Loucy (cell line): ENCODE measurements around the gene REEP6.

Experiments used
- H2AFZ ChIP-seq: fragments of 200-600 bp; sonication (generic); 2 replicates; pipeline ENCODE4 v1.6.0; 2016; ENCODE audit warnings: antibody characterized with exemption, mild to moderate bottlenecking, low read length, moderate library complexity
- H3F3A ChIP-seq: fragments of 200-600 bp; 2 replicates; pipeline ENCODE4 v1.6.0; 2016; ENCODE audit warnings: antibody characterized with exemption, low read depth, mild to moderate bottlenecking
- H3K27me3 ChIP-seq: fragments of 200-600 bp; sonication (generic); 2 replicates; pipeline ENCODE4 v1.6.1; 2014; ENCODE audit warnings: low read length, mild to moderate bottlenecking; ENCODE audit not compliant: insufficient read depth, poor library complexity, severe bottlenecking
- H3K36me3 ChIP-seq: fragments of 200-600 bp; sonication (generic); 2 replicates; pipeline ENCODE4 v1.6.1; 2016; ENCODE audit warnings: low read length; ENCODE audit not compliant: insufficient read depth
- H3K4me1 ChIP-seq: fragments of 200-600 bp; sonication (generic); 2 replicates; pipeline ENCODE4 v1.5.1; 2014; ENCODE audit warnings: low read length, mild to moderate bottlenecking; ENCODE audit not compliant: insufficient read depth, poor library complexity, severe bottlenecking
- H3K4me2 ChIP-seq: fragments of 200-600 bp; sonication (generic); 2 replicates; pipeline ENCODE4 v1.6.0; 2014; ENCODE audit warnings: antibody characterized with exemption, low read length, low read depth, mild to moderate bottlenecking; ENCODE audit not compliant: poor library complexity, severe bottlenecking
- H3K4me3 ChIP-seq: fragments of 200-600 bp; sonication (generic); 2 replicates; pipeline ENCODE4 v1.5.1; 2014; ENCODE audit warnings: low read length, mild to moderate bottlenecking, mixed read lengths; ENCODE audit not compliant: poor library complexity, severe bottlenecking
- H3K79me2 ChIP-seq: fragments of 200-600 bp; sonication (generic); 2 replicates; pipeline ENCODE4 v1.6.1; 2014; ENCODE audit warnings: low read length; ENCODE audit not compliant: insufficient read depth
- H3K9ac ChIP-seq: fragments of 200-600 bp; sonication (generic); 2 replicates; pipeline ENCODE4 v1.6.0; 2014; ENCODE audit warnings: mild to moderate bottlenecking, low read depth, low read length, moderate library complexity; ENCODE audit not compliant: poor library complexity, severe bottlenecking
- H3K9me2 ChIP-seq: fragments of 200-600 bp; sonication (generic); replicated peaks from 2 replicates; pipeline ENCODE4 v1.6.1; 2016; ENCODE audit warnings: low read depth, low read length, mixed read lengths
- H3K9me3 ChIP-seq: fragments of 200-600 bp; sonication (generic); 2 replicates; pipeline ENCODE4 v1.6.1; 2014; ENCODE audit warnings: mild to moderate bottlenecking, antibody characterized with exemption, low read length, low read depth; ENCODE audit not compliant: insufficient read depth
- H4K20me1 ChIP-seq: fragments of 200-600 bp; sonication (generic); 2 replicates; pipeline ENCODE4 v1.6.0; 2014; ENCODE audit warnings: antibody characterized with exemption, low read length, mild to moderate bottlenecking; ENCODE audit not compliant: insufficient read depth, poor library complexity, severe bottlenecking
- CTCF ChIP-seq: fragments of 200-600 bp; sonication (generic); conservative IDR thresholded peaks from 2 replicates; pipeline ENCODE4 v1.5.1; 2014; ENCODE audit warnings: mild to moderate bottlenecking, antibody characterized with exemption, low read length
- EZH2phosphoT487 ChIP-seq: fragments of 200-600 bp; IDR thresholded peaks from 2 replicates; pipeline ENCODE4 v1.6.1; 2018; ENCODE audit warnings: antibody characterized with exemption, mild to moderate bottlenecking, moderate library complexity, borderline replicate concordance

REEP6 gene

GRCh38 chr19:1514295-1514661 is 23.3 kb downstream of the REEP6 start:
- Histone ChIP-seq H3K9ac (no peak overlapping the region), H2AFZ (no peak overlapping the region), H3K36me3 (no peaks in the 10 kb centered on the region), H3K4me3 (no peak overlapping the region), H3K4me2 (no peak overlapping the region), H3K9me2 (no peaks in the 10 kb centered on the region), H3F3A (no peaks in the 10 kb centered on the region), H3K79me2 (no peaks in the 10 kb centered on the region), H4K20me1 (no peaks in the 10 kb centered on the region), H3K27me3 (no peaks in the 10 kb centered on the region), H3K9me3 (no peaks in the 10 kb centered on the region), H3K4me1 (no peaks in the 10 kb centered on the region)
- TF ChIP-seq CTCF (no peak), EZH2phosphoT487 (no peak)

GRCh38 chr19:1514986-1515721 is 24.2 kb downstream of the REEP6 start:
- Histone ChIP-seq H3K9me2 (no peaks in the 10 kb centered on the region), H3K79me2 (no peaks in the 10 kb centered on the region), H3K36me3 (no peaks in the 10 kb centered on the region), H3K4me2 (no peak overlapping the region), H3K9ac (no peak overlapping the region), H3K27me3 (no peaks in the 10 kb centered on the region), H3K4me3 (no peak overlapping the region), H3K4me1 (no peaks in the 10 kb centered on the region), H2AFZ (no peak overlapping the region), H3F3A (no peaks in the 10 kb centered on the region), H4K20me1 (no peaks in the 10 kb centered on the region), H3K9me3 (no peaks in the 10 kb centered on the region)
- TF ChIP-seq CTCF (no peak), EZH2phosphoT487 (no peak)

- Histone ChIP-seq H3K79me2 (no peaks in the 10 kb centered on the region), H3K4me3 (no peak overlapping the region)
Measured at GRCh38 chr19:1516395-1516753, 25.4 kb downstream of the REEP6 start.

More at GRCh38 chr19:1516395-1516753, 25.4 kb downstream of the REEP6 start:
- H2AFZ ChIP-seq = no peak overlapping the region
- H4K20me1 ChIP-seq = no peaks in the 10 kb centered on the region
- no peak overlapping the region for H3K4me2 ChIP-seq
- no peaks in the 10 kb centered on the region for H3F3A ChIP-seq
- no peaks in the 10 kb centered on the region for H3K9me2 ChIP-seq
- H3K9ac ChIP-seq = no peak overlapping the region
- H3K36me3 ChIP-seq = no peaks in the 10 kb centered on the region
- no peaks in the 10 kb centered on the region for H3K9me3 ChIP-seq
- no peaks in the 10 kb centered on the region for H3K4me1 ChIP-seq
- H3K27me3 ChIP-seq = no peaks in the 10 kb centered on the region
- no peak for TF ChIP-seq CTCF
- TF ChIP-seq EZH2phosphoT487 = no peak
